ENCODE results near the gene NMU.
"Not testable (repeated sequence)": the region's sequence is repeated elsewhere in the genome, so short reads cannot be mapped to it uniquely, and the experiment has no call there.

Gene NMU

GRCh38 chr4:55635741-55636655 is at the start of gene NMU:
TSS of gene NMU (minus strand) at chr4:55636298. CDS start at chr4:55636192, 106 bp downstream.
- no peak within 1 kb of the TSS for H3K4me3 ChIP-seq (ENCODE audit: low read depth, low read length)
- no peak for TF ChIP-seq MAX (IDR thresholded peaks at IDR 0.05; ENCODE audit: low read depth, low read length)
- TF ChIP-seq CTCF (IDR thresholded peaks at IDR 0.05; ENCODE audit: low read depth, low read length), result no peak
- no peak for TF ChIP-seq MYC (IDR thresholded peaks at IDR 0.05; ENCODE audit: low read depth, low read length)
- DNase-seq (ENCODE audit: low read depth), result no peak

- H3K4me3 ChIP-seq (ENCODE audit: low read depth, low read length), result no peak overlapping the region
- no peak for DNase-seq (ENCODE audit: low read depth)
- TF ChIP-seq CTCF (IDR thresholded peaks at IDR 0.05; ENCODE audit: low read depth, low read length) (no peak), MYC (IDR thresholded peaks at IDR 0.05; ENCODE audit: low read depth, low read length) (no peak), POLR2A (IDR thresholded peaks at IDR 0.05; ENCODE audit: extremely low read depth, insufficient read length) (no peak), MAX (IDR thresholded peaks at IDR 0.05; ENCODE audit: low read depth, low read length) (no peak)
Measured at GRCh38 chr4:55684276-55684675, 48.2 kb upstream of the NMU start.

GRCh38 chr4:55682797-55683196 is 46.7 kb upstream of the NMU start:
- DNase-seq (ENCODE audit: low read depth); H3K4me3 ChIP-seq (ENCODE audit: low read depth, low read length): not testable (repeated sequence)

- H3K4me3 ChIP-seq (ENCODE audit: low read depth, low read length), result no peak overlapping the region
- TF ChIP-seq MAX (IDR thresholded peaks at IDR 0.05; ENCODE audit: low read depth, low read length) (no peak), MYC (IDR thresholded peaks at IDR 0.05; ENCODE audit: low read depth, low read length) (no peak), CTCF (IDR thresholded peaks at IDR 0.05; ENCODE audit: low read depth, low read length) (no peak), POLR2A (IDR thresholded peaks at IDR 0.05; ENCODE audit: extremely low read depth, insufficient read length) (no peak)
- DNase-seq (ENCODE audit: low read depth), result no peak
Measured at GRCh38 chr4:55682295-55682694, 46.2 kb upstream of the NMU start.

- no peak for DNase-seq (ENCODE audit: low read depth)
- TF ChIP-seq POLR2A (IDR thresholded peaks at IDR 0.05; ENCODE audit: extremely low read depth, insufficient read length) (no peak), MYC (IDR thresholded peaks at IDR 0.05; ENCODE audit: low read depth, low read length) (no peak), MAX (IDR thresholded peaks at IDR 0.05; ENCODE audit: low read depth, low read length) (no peak)
- H3K4me3 ChIP-seq (ENCODE audit: low read depth, low read length), result no peak overlapping the region
Measured at GRCh38 chr4:55681430-55681829, 45.3 kb upstream of the NMU start.

GRCh38 chr4:55675196-55675793 is 39.2 kb upstream of the NMU start:
- H3K4me3 ChIP-seq (ENCODE audit: low read depth, low read length), result no peak overlapping the region
- DNase-seq (ENCODE audit: low read depth), result peak; percentile 17
- TF ChIP-seq MYC (IDR thresholded peaks at IDR 0.05; ENCODE audit: low read depth, low read length) (no peak), MAX (IDR thresholded peaks at IDR 0.05; ENCODE audit: low read depth, low read length) (no peak)

- no peak for TF ChIP-seq CTCF (IDR thresholded peaks at IDR 0.05; ENCODE audit: low read depth, low read length)
- TF ChIP-seq MAX (IDR thresholded peaks at IDR 0.05; ENCODE audit: low read depth, low read length), result no peak
- peak; percentile 40 for DNase-seq (ENCODE audit: low read depth)
- no peak overlapping the region for H3K4me3 ChIP-seq (ENCODE audit: low read depth, low read length)
Measured at GRCh38 chr4:55673424-55673823, 37.3 kb upstream of the NMU start.

Measured in NB4 (cell line).